HG02943 (cell line): ENCODE data around the gene HOXB8.

Source experiments
- ATAC-seq: cut with Tn5 transposase; IDR thresholded peaks from one replicate; pipeline ENCODE4 v1.9.1; 2021; ENCODE audit warnings: mild to moderate bottlenecking, low read depth, moderate library complexity; ENCODE audit not compliant: unreplicated experiment

Gene HOXB8

GRCh38 chr17:48615047-48615962, at the start of gene HOXB8:
HOXB8 (minus strand) TSS chr17:48615292; CDS start chr17:48614704, 588 bp downstream.
- no peak for ATAC-seq

- no peak for ATAC-seq
Measured at GRCh38 chr17:48663134-48663924, 48.2 kb upstream of the HOXB8 start.

DNA sequence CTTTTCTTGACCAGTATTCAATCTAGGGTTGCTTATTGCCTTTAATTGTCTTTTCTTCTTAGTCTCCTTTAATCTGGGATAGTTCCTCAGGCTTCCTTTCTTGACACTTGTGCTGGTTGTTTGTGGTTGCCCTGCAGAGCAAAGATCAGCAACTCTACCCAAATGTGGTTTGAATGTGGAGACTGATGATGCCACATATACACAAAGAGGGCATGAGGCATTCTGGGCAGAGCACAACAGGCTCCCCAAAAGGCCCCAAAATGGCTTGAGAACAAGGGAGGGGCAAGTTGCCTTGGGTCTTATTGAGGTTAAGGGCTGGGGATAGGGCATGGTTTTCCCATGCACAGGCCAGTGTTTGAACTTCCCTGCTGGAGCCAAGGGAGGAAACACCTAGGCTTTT, 40.8 kb upstream of the HOXB8 start:
- no peak for ATAC-seq

- no peak for ATAC-seq
Measured at GRCh38 chr17:48649741-48650140, 34.6 kb upstream of the HOXB8 start.

DNA sequence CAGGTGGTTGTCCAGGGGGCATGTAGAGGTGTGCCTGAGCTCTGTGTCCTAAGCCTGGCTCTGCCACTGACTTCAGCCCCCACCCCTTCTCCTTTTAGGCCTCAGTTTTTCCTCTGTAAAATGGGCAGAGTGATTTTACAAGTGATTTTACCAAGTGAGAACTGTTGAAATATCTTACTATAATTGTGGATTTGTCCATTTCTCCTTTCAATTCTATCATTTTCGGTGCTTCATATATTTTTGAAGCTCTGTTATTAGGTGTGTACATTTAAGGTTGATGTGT, 32.8 kb upstream of the HOXB8 start:
- ATAC-seq, result no peak

DNA sequence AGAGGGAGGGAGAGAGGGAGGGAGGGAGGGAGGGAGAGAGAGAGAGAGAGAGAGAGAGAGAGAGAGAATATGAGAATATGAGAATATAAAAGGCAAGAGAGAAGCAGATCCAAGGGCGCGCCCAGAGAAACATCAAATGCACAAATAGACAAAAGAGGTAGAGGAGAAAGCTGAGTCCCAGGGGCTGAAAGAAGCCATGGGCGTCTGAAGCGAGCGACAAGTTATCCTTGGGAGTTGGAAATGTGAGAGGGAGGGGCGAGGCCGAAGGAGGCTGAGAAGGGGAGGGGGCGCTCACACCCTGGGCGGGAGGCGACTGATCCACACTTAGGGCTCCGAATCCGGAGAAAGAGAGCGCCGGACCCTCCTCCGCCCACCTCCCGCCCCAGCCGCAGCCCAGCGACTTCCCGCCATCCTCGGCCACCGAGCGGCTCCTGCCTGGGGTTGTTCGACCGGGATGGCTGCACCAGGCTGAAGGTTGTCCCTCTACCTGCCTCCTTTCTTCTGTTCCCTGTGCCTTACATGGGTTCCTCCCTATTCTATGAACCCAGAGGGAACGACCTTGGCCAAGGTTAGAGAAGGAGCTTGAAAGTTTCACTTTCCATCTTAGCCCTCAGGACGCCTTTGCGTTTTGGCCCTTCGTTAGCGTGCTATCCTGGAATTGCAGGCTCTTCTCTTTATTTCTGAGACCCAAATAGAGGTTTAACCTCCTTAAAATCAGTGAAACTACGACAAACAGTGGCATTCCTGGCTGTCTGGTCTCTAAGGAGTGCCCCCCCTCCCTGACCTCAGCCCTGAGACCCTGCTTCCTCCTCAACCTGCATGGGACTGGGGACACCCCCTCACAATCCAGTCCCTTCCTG, 32.2 kb upstream of the HOXB8 start:
- no peak for ATAC-seq

- ATAC-seq, result no peak
Measured at GRCh38 chr17:48646183-48647102, 31.4 kb upstream of the HOXB8 start.

GRCh38 chr17:48645639-48646182, 30.6 kb upstream of the HOXB8 start:
- no peak for ATAC-seq

GRCh38 chr17:48644910-48645557, 29.9 kb upstream of the HOXB8 start:
- ATAC-seq, result no peak

GRCh38 chr17:48644159-48644558, 29.1 kb upstream of the HOXB8 start:
- no peak for ATAC-seq

DNA sequence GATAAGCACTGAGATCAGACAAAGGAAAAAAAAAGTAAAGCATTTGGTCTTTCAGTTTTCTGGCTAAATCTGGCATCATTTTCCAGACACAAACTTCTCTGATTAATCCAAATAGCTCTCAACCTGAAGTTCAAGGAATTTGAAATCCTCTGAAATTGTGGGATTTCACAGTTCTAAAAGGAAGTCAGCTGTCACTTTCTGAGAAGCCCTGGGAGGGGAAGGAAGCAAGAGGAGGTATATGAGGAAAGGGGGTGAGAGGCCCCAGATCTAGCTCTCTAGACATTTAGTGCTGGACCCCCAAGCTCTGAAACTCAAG, 28.6 kb upstream of the HOXB8 start:
- ATAC-seq, result no peak

DNA sequence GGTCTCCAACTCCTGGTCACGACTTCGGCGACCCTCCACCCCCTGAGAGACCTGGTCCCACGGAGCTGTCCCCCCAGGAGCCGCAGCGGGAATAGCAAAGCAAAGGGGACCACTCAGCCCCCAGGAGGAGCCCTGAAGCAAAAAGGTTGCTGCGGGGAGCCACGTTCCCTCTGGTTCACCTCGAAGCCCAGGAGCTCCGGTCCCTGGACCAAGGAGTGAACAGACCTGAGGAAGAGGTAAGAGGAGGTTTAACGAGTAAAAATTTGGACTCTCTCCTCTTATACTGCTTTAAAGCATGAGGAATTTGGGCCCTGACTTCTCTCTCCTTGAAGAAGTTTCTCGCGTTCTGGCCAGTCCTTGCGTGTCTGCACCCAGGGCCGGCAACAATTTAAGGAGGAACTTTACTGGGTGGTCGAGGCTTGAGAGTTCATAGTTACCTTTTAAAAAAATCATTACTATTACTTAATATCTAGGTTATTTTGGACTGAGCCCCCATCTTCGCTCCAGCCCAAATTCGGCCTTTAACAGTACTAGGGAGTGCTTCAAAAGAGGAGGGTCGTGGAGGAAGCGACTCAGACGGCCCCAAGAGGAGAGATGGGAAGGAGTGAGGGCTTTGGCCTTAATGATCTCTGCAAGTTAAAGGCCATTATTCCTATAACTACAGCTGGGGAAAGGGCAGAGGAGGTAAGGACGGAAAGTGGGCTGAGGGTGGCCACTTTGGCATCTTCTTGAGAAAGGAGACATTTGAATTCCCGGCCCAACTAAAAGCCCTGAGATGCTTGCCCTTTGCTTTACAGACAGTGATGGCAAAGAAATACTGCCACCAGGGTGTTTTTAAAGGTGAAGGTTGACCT, 28.0 kb upstream of the HOXB8 start:
- no peak for ATAC-seq

DNA sequence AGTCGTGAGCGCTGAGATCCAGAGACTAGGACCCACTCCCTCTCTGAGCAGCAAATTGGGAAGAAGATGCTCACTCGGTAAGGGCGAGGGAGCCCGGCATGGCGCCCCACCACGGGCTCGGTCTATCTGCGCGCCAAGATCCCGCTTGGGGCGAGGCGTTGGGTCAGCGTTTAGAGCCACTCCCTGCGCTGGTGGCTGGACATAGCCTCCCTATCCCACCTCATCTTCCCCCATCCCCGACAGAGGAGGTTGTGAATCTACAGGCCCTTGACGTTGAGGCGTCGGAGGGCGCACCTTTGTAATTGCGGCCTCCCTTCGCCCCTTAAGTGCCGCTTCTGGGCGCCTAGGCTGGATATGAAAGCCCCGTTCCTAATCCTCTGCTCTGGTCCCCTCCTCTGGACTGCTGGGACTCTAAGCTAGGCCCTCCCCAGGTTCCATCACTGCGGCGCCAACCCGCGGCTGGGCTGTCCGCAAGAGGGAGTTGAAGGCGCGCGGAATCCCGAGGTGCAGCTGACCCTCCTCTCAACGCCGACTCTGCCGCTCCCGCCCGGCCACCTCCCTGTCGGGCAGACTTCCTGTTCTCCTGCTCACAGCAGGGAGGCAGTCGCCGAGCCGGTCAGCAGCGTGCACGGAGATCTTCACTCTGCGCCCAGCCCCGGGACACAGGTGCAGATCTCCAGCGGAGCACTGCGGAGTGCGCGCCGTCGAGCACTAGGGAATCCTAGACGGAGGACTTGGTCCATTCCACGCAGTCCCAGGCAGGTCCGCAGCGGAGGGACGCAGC, 27.2 kb upstream of the HOXB8 start:
- ATAC-seq, result no peak

DNA sequence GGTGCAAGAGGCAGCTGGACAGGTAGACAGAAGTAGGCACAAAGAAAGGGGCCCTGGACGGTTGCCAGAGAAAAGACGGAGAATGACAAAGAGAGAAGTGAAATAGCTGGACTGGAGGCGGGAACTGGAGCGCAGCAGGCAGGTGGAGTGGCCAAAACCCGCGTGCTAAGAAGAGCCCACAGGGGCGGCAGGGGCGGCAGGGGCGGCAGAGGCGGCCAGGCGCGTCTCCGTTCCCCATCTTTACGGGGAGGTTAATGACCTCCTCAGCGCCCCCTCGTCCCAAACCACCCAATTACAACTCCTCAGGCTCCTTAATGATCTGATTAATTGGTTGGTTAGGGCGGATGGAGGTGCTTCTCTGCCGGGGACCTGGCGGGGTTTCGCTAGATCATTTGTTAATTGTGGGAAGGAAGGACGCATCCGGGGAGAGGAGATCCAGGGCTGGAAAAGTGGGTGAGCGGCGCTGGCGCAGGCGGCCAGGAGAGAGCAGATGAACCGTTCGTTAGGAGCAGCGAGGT, 26.5 kb upstream of the HOXB8 start:
- no peak for ATAC-seq

- no peak for ATAC-seq
Measured at GRCh38 chr17:48640858-48641180, 25.7 kb upstream of the HOXB8 start.

DNA sequence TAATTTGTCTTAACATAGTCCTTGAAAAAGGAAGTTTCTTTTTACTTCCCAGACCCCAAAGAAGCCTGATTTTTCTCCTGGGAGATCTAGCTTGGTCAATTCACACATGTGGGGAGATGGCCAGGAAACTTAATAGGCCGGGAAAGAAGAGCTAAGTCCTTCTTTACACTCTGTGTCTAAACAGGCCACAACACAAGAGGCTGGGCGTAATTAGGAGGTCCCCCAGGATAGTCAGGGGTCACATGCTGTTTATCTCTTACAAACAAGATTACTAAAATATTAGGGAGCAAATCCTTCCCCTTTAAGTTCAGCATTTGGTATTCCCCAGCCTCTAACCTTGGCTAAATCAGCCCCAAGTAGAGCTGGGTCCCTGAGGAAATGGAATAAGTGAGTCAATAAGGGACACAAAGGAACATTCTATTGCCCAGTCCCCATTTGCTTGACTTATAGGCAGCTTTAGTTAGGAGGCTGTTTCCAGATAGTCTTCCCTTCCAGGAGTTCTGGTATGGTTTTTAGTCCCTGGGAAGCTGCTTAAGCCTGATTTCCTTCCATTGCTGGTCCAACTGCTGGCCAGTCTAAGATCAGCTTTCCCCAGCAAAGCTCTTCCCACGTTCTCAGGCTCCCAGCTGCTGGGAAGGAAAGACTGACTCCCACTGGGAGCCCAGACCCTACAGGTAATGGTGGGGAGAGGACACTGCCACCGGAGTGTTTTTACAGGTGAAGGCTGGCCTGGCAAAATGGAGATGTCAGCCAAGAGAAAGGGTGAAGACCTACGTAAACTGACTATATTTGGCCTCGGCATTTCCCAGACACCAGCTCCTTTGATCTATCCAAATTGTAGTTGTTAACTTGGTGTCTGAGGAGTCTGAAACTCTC, 25.1 kb upstream of the HOXB8 start:
- no peak for ATAC-seq

GRCh38 chr17:48639136-48639535, 24.0 kb upstream of the HOXB8 start:
- ATAC-seq, result no peak
